Activated T-cell treated with anti-CD3 and anti-CD28 coated beads for 24 hours (primary cell): ENCODE measurements around the gene MYL7.
"Not testable (repeated sequence)": the region's sequence is repeated elsewhere in the genome, so short reads cannot be mapped to it uniquely, and the experiment has no call there.

Experiments used
- DNase-seq: peaks from one replicate; pipeline ENCODE4 v3.0.0-alpha.2; 2020; ENCODE audit warnings: low read depth

The MYL7 gene, protein sequence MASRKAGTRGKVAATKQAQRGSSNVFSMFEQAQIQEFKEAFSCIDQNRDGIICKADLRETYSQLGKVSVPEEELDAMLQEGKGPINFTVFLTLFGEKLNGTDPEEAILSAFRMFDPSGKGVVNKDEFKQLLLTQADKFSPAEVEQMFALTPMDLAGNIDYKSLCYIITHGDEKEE

DNA sequence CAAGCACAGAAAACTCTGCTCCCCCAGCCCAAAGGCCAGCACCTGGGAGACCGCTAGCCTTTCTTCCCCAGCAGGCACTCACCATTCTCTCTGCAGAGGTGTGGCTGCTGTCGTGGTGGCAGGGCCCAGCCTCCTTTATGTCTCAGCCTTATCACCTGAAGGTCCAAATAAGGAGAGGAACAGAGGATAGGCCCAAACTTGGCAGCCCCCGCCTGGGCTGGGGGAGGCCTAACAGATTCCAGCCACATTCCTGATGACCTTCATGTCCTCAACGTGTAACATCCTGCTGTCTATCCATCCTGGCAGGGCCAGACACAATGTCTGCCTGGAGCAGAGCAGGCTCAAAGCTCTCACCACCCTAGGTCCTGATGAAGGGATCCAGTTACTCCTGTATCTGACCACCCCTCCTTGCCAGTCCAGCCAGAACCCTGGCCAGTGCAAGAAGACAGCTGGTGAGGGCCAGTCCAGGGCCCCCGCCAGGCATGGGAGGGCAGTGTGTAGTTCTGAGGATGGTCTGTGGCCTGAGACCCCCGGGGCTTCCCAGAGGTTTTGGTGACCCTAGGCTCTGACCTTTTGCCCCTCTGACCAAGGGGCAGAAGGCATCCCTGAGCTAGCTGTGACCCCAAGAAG lies at the start of gene MYL7:
MYL7 (minus strand) TSS at position 112 of the 630 bp plus-strand sequence; CDS start at position 85, 27 bp downstream.
- no peak for DNase-seq

- no peak for DNase-seq
Measured at GRCh38 chr7:44189993-44190872, 49.1 kb upstream of the MYL7 start.

GRCh38 chr7:44189286-44189992 lies 48.3 kb upstream of the MYL7 start, which contains the start of gene GCK:
GCK (minus strand) TSS chr7:44189439; CDS start chr7:44188953, 486 bp downstream.
- no peak for DNase-seq

DNA sequence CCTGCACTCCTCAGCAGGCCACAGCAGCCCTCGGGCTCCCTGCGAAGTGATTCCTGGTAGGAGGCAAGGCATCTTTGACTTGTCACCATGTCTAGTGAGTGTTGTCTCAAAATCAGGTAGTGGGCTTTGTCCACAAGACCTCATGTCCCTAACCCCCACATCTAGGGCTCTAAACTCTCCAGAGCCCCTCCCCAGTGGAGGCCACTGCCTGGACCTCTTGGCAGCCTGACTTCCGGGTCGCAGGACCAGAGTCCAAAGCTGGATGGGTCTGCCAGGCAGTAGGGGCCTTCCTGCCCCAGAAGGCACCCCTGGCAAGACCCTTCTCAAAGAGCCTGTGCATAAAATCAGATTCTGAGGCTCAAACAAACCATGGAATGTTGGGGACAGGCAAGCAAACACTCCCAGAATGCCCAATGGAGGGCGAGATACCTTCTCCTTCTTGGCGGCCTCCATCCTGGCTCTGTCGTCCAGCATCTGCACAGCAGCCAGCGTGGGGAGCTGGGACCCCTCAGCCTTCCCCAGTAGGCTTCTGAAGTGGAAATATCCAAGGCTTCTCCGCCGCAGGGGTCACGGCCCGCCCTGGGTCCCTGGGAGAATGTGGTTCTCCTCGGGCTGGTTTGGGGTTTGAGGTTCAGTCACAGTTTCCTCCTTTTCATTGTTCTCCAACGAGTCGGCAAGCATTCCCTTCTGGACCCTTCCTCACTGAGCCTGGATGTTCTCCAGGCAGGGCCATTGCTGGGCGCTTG lies 47.5 kb upstream of the MYL7 start:
- no peak for DNase-seq

DNA sequence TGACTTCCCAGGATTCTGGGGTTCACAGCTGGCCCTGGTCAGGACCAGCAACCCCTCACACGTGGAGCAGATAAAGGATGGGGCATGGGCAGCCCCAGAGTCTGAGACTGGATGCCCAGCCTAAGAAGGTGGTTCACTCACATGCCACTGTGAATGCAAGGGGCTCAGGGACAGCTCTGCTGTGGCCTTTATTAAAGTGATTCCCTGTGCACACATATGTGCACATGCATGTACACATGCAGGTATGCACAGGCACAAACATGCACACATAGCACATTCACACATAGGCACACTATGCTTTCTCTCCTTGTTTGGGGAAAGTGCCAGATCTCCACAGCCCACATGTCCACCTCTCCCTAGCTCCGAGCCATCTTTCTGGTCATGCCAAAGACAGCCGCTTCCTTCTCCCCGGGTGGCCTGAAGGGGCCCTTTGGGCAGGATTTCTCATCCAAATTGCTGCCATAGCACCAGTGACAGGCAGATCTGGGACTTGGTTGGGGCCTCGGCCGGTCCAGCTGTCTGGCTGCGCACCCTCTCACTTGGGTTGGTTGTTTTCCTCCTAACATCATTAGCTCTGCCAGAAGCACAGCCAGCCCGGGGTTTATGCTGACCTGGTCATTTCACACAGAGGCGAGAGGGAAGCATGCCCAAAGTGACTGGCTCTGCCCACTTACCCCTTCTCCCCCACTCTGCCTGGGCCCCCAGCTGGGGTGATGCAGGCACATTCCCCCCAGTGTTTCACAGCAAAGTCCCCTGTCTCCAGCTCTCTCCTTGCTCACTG lies 46.7 kb upstream of the MYL7 start:
- DNase-seq = no peak

GRCh38 chr7:44186736-44187135 lies 45.6 kb upstream of the MYL7 start:
- DNase-seq = no peak

DNA sequence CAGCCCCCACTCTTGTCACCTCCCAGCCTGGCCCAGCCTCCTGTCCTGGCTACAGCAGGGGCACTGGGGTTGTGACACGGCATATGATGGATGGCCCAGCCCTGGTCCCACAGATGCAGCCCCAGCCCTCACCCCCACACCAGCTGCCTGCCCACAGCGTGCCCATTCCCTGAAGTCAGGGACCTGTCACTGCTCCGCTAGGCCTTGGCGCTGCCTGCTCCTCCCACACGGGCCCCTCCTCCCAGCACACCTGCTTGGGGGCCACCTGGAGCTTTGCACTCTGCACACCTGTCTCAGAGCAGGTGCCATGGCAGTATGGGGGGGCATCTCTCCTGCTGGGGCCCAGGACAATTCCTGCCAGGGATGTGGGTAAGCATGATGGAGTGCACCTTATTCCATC lies 44.6 kb upstream of the MYL7 start:
- DNase-seq = no peak

DNA sequence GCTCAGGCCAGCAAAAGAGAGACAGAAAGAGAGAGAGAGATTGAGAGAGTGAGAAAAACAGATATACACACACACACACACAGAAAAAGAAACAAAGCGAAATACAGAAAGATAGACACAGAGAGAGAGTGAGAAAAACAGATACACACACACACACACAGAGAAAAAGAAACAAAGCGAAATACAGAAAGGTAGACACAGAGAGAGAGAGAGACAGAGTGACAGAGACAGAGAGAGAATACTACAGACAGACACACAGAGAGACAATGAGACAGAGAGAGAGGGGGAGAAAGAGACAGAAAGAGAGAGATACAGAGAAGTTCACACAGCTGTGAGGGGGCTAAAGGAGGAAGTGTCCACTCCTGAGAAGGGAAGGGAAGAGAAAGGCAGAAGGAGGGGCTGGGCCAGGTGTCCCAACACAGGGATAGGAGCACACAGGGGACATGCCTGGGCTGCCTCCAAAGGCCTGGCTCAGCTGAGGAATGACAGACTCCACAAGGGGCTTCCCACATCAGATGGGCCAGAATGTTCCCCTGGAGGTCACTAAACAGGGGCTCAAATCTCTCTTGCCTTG lies 43.8 kb upstream of the MYL7 start:
- DNase-seq = no peak

GRCh38 chr7:44184206-44184872 lies 43.2 kb upstream of the MYL7 start:
- no peak for DNase-seq

- no peak for DNase-seq
Measured at GRCh38 chr7:44183386-44183785, 42.3 kb upstream of the MYL7 start.

DNA sequence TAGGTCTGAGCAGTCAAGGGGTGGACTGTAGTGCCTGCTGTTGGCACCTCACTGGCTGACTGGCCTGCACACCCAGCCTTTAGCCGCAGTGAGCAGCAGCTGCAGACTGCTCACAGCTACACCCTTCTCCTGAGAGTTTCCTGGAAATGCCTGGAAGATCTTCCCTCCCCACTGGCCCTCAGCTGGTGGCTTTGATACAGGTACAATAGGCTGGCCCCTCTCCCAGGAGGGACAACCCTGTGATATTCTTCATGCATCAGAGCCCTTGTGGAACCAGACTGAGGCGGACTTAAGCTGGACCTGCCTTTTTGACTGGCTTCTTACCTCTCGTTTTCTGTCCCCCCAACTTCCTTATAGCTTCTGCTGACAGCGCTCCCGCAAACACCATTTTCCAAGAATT lies 41.7 kb upstream of the MYL7 start:
- no peak for DNase-seq

DNA sequence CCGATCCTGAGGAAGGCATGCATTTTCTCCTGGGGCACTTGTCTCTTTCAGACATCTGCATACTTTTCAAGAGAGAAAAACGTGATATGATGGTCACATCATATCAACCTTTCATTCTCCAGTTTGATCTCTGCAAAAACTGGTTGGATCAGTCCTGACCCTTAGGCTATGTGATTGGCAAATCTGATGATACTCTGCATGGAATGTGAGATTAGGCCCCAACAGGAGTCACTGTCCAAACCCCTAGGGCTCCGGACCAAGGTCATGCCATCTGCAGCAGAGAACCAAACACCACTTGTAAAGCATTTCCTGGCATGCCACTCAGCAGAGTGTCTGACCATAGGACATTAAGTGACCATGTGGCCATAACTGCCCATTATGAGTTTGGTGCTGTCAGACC lies 39.5 kb upstream of the MYL7 start:
- DNase-seq = no peak

GRCh38 chr7:44177570-44178131 lies 36.5 kb upstream of the MYL7 start:
- no peak for DNase-seq

DNA sequence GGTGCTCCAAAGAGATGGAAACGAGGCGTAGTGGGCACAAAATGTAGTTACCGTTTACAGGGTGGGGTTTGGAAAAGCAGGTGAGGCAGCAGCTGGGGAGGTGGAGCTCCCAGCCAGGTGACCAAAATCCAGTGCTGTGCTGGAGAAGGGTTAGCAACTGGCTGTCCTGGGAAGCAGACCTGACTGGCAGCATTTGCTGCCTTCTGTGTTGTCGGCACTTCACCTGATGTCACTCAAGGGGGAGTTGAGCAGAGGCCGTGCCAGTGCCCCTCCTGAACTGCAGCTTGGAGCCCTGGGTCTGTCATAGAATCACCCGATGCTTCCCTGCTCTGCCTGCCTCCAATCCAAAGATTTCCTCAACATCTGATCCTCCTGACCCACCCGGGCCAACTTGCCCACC lies 35.4 kb upstream of the MYL7 start:
- DNase-seq = no peak

- no peak for DNase-seq
Measured at GRCh38 chr7:44175730-44176129, 34.6 kb upstream of the MYL7 start.

- not testable (repeated sequence) for DNase-seq
Measured at GRCh38 chr7:44174694-44174948, 33.5 kb upstream of the MYL7 start.

- DNase-seq = no peak
Measured at GRCh38 chr7:44173911-44174693, 33.0 kb upstream of the MYL7 start.

DNA sequence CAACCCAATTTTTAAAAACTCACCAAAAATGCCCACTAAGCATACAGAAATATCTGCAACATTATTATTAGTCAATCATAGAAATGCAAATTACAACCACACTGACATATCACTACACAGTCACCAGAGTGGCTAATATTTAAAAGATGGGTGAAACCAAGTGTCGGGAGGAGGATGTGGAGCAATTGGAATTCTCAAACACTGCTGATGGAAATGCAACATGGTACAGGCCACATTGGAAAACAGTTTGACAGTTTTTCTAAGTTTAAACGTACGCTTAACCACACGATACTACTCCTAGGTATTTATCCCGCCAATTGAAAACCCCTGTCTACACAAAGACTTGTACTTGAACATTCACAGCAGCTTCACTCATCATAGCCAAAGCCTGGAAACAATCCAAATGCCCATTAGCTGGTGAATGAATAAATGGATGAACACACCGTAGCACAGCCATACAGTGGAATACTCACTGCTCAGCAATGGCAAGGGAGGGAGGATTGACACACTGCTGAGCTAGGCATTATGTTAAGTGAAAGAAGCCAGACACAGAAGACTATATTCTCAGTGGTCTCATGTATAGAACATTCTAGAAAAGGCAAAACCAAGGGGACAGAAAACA lies 31.8 kb upstream of the MYL7 start:
- DNase-seq = no peak

DNA sequence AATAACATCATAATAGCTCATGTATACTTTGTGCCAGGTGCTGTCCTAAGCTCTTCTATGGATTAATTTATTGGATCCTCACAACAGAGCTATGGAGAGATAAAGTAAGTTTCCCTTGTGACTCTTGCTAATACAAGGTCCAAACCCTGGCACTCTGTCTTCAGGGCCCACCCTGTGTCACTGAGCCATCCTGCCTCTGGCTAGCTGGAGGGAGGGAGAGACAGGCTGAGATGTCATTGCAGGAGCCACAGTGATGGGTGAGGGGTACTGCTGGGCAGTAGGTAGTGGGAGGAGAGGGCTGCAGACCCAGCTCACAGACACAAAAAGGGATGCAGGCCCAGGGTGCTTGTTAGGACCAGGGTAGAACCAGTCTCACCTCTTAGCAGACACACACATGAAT lies 31.2 kb upstream of the MYL7 start:
- DNase-seq = no peak
